Measurements from ENCODE around the gene SLC30A2.

- TF ChIP-seq SREBF1 (IDR thresholded peaks at IDR 0.05; ENCODE audit: low read length) (no peak), CTCF (IDR thresholded peaks at IDR 0.05 in 2 of 3, conservative IDR thresholded peaks at IDR 0.05 in 1 of 3; ENCODE audit: control insufficient read depth in 2 of 3, extremely low read depth in 1 of 3, insufficient read depth in 1 of 3, low read depth in 3 of 3, low read length in 3 of 3) (no peak)
Measured at GRCh38 chr1:25996966-25997827, 48.7 kb downstream of the SLC30A2 start.
